Hematopoietic multipotent progenitor cell treated with erythropoietin and hydrocortisone succinate and interleukin-3 and kit ligand, for 4 days (in vitro differentiated cells): ENCODE measurements around the gene BIRC5.

Experiments used
- DNase-seq: peaks from one replicate; pipeline ENCODE4 v3.0.0-alpha.2; 2015

BIRC5 gene

DNA sequence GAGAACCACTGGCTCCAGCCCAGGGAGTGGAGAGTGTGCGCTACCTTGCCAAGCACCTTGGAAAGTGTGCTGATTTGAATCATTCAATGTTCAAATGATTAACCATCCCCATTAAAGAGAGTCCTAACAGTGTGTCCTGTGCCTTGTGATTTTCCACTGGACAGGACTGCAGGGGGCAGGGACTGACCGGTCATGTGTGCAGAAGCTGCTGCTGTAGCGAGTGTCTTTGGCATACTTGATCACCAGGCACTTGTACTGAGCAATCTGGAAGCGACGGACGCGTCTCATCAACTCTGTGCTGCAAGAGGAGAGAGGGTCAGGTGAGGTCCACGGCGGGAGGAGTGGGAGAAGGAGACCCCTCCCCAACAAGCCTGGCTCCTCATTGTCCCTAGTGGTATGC lies 29.2 kb upstream of the BIRC5 start:
- DNase-seq, result no peak

DNA sequence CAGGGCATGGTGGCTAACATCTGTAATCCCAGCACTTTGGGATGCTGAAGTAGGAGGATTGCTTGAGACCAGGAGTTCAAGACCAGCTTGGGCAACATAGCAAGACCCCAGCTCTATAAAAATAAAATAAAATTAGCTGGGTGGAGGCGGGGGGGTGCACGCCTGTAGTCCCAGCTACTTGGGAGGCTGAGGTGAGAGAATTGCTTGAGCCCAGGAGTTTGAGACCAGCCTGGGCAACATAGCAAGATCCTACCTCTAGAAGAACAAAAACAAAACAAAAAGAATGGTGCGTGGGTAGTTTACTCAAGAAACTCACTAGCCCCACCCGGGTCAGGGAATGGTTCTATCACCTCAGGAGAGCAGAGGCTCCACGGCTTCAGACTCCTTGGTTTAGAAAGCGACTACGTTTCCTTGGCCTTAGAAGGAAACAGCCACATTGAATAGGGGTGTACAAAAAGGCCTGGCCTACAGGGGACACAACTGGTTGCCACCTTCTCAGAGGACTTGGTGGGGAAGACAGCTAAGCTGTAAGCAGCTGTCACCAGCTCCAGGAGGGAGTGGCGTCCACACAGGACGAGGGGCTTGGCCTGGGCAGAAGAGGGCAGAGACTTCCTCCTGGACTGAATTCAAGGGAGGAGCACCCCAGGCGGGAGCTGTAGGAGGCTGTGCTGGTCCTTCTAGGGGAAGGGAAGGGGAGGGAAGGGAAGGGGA lies 27.9 kb upstream of the BIRC5 start:
- DNase-seq, result peak; percentile 84

DNA sequence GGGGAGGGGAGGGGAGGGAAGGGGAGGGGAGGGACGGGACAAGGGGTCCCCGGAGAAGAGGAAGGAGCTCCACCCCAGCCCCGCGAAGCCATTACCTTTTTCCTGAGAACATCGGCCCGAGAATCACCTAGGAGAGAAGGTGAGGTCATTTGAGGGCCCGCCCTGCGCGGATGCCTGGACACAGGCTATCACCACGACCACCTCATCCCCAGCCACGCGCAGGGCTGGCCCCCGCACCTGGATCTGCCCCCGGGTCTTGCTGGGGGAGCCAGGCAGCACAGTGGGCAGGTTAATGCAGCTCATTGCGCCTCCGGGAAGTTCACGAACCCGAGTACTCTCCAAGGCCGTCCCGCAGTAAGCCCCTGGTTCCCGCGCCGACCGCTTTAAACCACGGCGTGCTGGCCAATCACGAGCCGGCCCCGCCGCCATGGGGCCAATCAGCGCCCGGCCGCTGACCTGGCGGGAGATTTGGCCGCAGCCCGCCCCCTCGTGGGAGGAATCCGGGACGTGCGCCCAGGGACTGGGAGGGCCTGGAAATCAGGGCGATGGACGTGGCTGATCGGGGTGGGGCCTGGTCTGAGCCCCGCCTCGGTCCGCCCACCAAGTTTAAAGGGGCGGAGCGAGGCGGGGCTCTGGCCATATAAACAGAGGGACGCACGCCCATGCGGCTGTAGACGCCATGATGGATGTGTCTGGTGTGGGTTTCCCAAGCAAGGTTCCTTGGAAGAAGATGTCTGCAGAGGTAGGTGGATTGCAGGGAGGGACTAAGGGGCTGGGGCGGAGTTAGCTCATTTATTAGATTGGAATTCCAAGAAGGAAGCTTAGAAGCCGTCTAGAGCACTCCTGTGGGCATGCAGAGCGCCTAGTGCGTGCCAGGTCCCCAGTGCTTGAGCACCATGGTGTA lies 27.1 kb upstream of the BIRC5 start, which contains the start of the genes AFMID and TK1:
Gene AFMID, plus strand, starts transcription at position 671 of the 904 bp plus-strand sequence. Its CDS starts 9 bp downstream, at position 680.
Gene TK1, minus strand, starts transcription at position 361 of the 904 bp plus-strand sequence. Its CDS starts 58 bp downstream, at position 303.
- peak; percentile 99 for DNase-seq

GRCh38 chr17:78196716-78197115 lies 17.3 kb upstream of the BIRC5 start:
- DNase-seq, result no peak

GRCh38 chr17:78197147-78197832 lies 16.8 kb upstream of the BIRC5 start:
- DNase-seq, result no peak

GRCh38 chr17:78200451-78200850 lies 13.6 kb upstream of the BIRC5 start:
- DNase-seq, result no peak

DNA sequence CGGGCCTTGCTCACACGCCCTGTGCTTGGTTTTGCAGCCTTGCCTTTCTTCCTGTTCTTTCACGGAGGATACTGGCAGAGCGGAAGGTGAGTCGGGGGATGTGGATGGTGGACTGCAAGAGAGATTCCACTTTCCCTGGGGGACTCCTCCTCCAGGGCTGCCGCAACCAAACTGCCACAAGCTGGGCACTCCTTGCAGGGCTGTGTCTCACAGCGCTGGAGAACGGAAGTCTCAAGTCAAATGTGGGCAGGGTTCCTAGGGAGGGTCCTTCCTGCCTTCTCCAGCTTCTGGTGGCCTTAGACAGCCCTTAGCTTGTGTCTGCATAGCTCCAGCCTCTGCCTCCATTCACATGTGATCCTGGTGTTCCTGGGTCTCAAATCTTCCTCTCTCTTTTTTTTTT lies 11.4 kb upstream of the BIRC5 start:
- no peak for DNase-seq

DNA sequence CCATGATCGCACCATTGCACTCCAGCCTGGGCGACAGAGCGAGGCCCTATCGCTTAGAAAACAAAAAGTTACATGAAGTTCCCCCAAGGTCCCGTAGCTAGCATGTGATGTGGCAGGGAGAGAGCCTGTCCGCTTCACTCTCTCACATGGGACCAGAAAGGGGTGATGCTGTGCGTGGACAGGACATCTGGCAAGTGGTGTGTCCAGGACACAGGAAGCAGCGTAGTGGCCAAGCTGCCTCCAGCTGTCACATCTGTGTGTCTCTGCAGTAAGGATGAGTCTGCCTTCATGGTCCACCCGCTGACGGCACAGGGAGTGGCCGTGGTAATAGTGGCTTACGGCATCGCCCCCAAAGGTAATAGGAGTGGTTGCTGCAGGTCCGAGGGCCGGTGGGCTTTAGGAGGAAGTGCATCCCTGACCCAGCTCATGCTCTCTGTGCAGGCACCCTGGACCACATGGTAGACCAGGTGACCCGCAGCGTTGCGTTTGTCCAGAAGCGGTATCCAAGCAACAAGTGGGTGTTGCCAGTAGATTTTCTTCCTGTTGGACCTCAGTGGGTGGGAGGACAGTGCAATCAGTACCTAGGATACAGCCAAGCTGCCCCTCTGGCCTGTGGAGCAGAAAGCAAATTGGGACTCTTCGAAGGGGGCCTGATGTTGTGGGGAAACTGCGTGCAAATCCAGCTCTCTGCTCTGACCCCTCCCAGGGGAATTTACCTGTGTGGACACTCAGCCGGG lies 9.5 kb upstream of the BIRC5 start:
- no peak for DNase-seq

GRCh38 chr17:78205124-78205775 lies 8.8 kb upstream of the BIRC5 start:
- no peak for DNase-seq

DNA sequence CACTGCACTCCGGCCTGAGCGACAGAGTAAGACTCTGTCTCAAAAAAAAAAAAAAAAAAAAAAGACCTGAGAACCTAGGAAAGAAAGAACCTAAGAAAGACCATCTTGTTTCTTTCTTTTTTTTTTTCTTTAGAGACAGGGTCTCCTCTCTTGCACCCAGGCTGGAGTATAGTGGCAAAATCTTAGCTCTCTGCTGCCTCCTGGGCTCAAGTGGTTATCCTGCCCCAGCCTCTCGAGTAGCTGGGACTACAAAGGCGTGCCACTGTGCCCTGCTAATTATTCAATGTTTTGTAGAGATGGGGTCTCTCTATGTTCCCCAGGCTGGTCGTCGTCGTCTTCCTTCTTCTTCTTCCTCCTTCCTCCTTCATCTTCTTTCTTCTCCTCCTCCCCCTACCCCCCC lies 7.8 kb upstream of the BIRC5 start:
- no peak for DNase-seq

- no peak for DNase-seq
These were observed 5.6 kb upstream of the BIRC5 start for GRCh38 chr17:78208486-78208885.

DNA sequence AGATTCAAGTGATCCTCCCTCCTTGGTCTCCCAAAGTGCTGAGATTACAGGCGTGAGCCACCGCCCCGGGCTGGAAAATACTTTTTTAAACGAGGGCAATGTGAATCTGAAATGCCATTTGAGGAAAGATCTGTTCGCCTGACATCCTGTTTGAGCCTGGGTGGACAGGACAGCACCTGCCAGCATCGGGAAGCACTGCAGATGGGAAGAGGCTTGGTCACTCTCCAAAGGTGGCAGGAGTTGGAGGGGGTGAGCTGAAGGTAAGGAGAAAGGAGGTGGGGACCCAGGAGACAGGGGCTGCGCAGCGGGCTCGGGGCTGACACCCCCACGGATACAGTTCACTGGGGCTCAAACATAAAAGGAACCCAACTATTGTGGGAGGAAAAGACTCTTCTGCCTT lies 3.9 kb upstream of the BIRC5 start:
- DNase-seq, result no peak

DNA sequence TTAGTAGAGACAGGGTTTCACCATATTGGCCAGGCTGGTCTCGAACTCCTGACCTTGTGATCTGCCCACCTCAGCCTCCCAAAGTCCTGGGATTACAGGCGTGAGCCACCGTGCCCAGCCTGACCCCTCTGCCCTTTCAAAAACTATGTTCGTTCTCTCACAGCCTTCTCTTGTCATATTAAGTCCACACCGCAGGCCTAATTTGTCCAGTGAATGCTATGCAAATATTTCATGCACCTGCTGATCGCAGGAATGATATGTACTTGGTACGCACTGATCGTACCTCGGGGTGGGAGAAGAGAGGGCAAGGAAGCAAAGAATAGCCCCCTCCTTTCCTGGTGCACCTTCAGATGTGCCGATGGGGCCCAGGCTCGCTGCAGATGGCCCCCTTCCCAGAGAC lies 3.0 kb upstream of the BIRC5 start:
- DNase-seq, result no peak

DNA sequence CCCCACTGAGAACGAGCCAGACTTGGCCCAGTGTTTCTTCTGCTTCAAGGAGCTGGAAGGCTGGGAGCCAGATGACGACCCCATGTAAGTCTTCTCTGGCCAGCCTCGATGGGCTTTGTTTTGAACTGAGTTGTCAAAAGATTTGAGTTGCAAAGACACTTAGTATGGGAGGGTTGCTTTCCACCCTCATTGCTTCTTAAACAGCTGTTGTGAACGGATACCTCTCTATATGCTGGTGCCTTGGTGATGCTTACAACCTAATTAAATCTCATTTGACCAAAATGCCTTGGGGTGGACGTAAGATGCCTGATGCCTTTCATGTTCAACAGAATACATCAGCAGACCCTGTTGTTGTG lies 631 bp downstream of the BIRC5 start:
- no peak for DNase-seq

DNA sequence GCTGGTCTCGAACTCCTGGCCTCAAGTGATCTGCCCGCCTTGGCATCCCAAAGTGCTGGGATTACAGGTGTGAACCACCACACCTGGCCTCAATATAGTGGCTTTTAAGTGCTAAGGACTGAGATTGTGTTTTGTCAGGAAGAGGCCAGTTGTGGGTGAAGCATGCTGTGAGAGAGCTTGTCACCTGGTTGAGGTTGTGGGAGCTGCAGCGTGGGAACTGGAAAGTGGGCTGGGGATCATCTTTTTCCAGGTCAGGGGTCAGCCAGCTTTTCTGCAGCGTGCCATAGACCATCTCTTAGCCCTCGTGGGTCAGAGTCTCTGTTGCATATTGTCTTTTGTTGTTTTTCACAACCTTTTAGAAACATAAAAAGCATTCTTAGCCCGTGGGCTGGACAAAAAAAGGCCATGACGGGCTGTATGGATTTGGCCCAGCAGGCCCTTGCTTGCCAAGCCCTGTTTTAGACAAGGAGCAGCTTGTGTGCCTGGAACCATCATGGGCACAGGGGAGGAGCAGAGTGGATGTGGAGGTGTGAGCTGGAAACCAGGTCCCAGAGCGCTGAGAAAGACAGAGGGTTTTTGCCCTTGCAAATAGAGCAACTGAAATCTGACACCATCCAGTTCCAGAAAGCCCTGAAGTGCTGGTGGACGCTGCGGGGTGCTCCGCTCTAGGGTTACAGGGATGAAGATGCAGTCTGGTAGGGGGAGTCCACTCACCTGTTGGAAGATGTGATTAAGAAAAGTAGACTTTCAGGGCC lies 5.5 kb downstream of the BIRC5 start:
- no peak for DNase-seq

GRCh38 chr17:78223061-78223460 lies 9.0 kb downstream of the BIRC5 start:
- DNase-seq, result no peak

DNA sequence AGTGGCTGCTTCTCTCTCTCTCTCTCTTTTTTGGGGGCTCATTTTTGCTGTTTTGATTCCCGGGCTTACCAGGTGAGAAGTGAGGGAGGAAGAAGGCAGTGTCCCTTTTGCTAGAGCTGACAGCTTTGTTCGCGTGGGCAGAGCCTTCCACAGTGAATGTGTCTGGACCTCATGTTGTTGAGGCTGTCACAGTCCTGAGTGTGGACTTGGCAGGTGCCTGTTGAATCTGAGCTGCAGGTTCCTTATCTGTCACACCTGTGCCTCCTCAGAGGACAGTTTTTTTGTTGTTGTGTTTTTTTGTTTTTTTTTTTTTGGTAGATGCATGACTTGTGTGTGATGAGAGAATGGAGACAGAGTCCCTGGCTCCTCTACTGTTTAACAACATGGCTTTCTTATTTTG lies 9.7 kb downstream of the BIRC5 start:
- no peak for DNase-seq

- DNase-seq, result no peak
These were observed 10.4 kb downstream of the BIRC5 start for GRCh38 chr17:78224231-78225087.

DNA sequence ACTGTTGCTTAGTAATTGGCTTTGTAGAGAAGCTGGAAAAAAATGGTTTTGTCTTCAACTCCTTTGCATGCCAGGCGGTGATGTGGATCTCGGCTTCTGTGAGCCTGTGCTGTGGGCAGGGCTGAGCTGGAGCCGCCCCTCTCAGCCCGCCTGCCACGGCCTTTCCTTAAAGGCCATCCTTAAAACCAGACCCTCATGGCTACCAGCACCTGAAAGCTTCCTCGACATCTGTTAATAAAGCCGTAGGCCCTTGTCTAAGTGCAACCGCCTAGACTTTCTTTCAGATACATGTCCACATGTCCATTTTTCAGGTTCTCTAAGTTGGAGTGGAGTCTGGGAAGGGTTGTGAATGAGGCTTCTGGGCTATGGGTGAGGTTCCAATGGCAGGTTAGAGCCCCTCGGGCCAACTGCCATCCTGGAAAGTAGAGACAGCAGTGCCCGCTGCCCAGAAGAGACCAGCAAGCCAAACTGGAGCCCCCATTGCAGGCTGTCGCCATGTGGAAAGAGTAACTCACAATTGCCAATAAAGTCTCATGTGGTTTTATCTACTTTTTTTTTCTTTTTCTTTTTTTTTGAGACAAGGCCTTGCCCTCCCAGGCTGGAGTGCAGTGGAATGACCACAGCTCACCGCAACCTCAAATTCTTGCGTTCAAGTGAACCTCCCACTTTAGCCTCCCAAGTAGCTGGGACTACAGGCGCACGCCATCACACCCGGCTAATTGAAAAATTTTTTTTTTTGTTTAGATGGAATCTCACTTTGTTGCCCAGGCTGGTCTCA lies 11.2 kb downstream of the BIRC5 start:
- no peak for DNase-seq
